Retinal pigment epithelial cell (primary cell): ENCODE data around the gene SLC25A5.
"Not testable (repeated sequence)": the region's sequence is repeated elsewhere in the genome, so short reads cannot be mapped to it uniquely, and the experiment has no call there.

Source experiments
- DNase-seq: peaks from one replicate; pipeline ENCODE4 v3.0.0-alpha.2; 2010; ENCODE audit warnings: low read depth
- H3K4me3 ChIP-seq: 2 replicates; pipeline ENCODE4 v1.5.1; 2011; ENCODE audit warnings: mild to moderate bottlenecking, low read length, control low read depth, moderate library complexity
- TF ChIP-seq, protein P1 (sequence below): conservative IDR thresholded peaks from 2 replicates; pipeline ENCODE4 v1.5.1; 2011; ENCODE audit warnings: low read depth, low read length, control low read depth, inconsistent platforms

Gene SLC25A5

DNA sequence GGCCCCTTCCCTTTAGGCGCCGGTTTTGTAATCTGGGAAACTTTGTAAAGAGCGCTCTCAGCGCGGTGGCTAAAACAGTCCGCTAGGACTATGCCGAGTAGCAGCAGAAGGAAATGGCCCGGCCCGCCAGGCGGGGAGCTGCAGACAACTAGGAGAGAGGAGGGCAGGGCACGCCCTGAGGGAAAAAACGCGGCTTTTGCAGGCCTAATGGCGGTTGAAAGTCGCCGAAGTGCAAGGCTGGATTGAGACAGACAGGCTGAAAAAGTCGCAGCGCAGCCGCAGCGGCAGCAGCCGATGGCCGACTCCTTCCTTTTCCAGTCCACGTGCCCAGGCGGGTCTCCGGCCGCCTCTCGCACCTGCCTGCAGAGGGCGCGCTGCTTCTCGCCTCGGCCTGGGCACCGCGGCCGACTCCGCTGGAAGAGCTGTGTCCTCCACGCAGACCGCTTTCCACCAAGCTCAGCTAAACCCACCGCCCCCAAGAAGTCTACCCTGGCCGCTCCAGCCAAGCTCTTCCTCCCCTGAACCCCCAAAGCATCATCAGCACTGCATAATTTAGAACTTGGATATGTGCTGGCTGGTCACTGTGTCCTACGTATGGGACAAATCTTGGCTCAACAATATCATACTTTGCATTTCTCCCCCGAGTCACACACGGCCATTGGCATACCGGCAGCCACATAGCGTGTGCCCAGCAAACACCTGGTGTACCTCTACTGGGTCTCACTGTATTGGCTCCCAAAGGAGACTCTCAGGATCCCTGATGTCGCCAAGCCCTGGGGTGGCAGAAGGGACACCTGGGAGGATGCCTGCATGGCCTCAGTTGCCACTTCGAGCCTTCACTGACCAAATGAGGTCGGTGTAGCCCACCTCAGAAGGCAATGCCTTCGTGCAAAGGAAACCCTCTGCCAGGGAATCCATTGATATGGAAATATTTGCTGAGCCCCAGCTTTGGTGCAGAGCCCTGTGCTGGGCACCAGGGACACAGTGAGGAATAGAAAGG is 14.5 kb downstream of the SLC25A5 start:
- DNase-seq: no peak
- TF ChIP-seq, protein P1, sequence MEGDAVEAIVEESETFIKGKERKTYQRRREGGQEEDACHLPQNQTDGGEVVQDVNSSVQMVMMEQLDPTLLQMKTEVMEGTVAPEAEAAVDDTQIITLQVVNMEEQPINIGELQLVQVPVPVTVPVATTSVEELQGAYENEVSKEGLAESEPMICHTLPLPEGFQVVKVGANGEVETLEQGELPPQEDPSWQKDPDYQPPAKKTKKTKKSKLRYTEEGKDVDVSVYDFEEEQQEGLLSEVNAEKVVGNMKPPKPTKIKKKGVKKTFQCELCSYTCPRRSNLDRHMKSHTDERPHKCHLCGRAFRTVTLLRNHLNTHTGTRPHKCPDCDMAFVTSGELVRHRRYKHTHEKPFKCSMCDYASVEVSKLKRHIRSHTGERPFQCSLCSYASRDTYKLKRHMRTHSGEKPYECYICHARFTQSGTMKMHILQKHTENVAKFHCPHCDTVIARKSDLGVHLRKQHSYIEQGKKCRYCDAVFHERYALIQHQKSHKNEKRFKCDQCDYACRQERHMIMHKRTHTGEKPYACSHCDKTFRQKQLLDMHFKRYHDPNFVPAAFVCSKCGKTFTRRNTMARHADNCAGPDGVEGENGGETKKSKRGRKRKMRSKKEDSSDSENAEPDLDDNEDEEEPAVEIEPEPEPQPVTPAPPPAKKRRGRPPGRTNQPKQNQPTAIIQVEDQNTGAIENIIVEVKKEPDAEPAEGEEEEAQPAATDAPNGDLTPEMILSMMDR: peak; percentile 60
- H3K4me3 ChIP-seq: peak overlapping the region; percentile 36

DNA sequence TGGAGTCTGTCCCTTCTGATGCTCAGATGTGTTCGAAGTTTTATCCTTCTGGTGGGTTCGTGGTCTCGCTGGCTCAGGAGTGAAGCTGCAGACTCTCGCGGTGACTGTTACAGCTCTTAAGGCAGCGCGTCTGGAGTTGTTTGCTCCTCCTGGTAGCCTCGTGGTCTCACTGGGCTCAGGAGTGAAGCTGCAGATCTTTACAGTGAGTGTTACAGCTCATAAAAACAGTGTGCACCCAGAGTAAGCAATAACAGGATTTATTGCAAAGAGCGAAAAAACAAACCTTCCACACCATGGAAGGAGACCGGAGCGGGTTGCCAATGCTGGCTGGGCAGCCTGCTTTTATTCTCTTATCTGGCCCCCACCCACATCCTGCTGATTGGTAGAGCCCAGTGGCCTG is 18.5 kb downstream of the SLC25A5 start:
- H3K4me3 ChIP-seq: no peak overlapping the region
- DNase-seq: no peak
- TF ChIP-seq, protein P1: no peak

DNA sequence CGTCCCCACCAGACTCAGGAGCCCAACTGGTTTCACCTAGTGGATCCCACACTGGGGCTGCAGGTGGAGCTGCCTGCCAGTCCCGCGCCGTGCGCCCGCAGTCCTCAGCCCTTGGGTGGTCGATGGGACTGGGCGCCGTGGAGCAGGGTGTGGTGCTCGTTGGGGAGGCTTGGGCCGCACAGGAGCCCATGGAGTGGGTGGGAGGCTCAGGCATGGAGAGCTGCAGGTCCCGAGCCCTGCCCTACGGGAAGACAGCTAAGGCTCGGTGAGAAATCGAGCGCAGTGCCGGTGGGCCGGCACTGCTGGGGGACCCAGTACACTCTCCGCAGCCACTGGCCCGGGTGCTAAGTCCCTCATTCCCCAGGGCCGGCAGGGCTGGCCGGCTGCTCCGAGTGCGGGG is 19.5 kb downstream of the SLC25A5 start:
- not testable (repeated sequence) for H3K4me3 ChIP-seq, DNase-seq

DNA sequence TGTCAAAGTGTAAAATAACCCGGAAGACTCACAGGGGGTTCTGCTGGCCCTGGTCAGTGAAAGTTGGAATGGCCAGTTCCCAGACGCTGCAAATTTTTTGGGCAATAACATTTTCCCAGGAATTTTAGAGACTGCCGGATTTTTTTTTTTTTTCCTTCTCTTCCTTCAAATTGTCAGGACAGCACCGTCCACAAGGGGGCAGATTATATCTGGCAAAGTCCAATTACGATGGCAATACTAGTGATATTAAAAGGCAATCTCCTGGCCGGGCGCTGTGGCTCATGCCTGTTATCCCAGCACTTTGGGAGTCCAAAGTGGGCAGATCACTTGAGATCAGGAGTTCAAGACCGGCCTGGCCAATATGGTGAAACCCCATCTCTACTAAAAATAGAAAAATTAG is 20.5 kb downstream of the SLC25A5 start:
- DNase-seq: no peak

DNA sequence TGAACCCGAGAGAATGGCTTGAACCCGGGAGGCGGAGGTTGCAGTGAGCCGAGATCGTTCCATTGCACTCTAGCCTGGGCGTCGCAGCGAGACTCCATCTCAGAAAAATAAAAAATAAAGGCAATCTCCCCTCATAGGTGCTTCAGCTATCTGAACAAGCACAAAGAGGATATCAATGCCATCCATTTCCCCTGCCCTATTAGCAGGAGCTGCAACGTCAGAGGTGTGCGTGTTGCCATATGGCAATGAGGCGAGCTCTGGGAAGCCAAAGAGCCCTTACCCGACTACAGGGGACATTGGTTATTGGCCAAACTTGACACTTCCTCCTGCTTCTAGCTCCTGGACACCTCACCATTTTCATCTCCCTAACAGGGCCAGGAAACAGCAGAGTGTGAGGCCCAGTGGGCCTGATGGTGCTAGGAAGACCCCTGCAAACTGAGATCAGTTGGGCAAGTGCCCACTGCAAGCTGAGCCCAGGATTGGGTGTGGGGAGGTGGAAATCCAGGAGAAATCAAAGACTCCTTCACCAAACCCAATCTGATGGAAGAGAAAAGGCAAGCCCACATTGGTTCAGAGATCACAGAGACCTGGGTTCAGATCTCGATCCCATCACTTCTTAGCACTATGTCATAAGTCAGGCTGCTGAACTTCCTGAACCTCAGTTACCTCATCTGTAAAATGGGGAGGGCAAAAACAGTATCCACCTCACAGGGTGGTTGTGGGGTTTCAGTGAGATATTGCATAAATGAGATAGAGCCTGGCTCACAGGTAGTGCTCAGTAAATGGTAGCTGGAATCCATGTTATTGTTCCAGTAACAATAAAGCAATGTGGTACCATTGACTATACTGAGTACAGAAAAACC is 21.2 kb downstream of the SLC25A5 start:
- TF ChIP-seq, protein P1: no peak
- no peak for DNase-seq
- no peak overlapping the region for H3K4me3 ChIP-seq

More for the DNA sequence above, 20.5 kb downstream of the SLC25A5 start:
- TF ChIP-seq, protein P1: peak; percentile 63
- H3K4me3 ChIP-seq: no peak overlapping the region

DNA sequence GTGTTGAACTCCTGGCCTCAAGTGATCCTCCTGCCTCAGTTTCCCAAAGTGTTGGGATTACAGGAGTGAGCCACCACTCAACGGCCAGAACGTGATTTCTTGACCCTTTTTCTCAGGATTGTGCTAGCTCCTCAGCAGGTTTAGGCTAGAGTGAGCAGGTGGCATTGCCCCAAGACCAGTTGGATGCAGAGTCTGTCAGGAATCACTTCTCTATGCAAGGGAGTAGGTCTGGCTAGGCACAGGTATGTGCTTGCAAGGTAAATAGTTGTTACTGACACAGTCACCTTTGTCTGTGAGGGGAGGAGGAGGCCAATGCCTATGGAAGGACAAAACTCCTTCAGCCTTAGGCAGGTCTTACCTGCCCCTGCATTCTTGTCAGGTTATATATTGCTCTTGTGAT is 24.2 kb downstream of the SLC25A5 start:
- DNase-seq: no peak
- TF ChIP-seq, protein P1: no peak
- H3K4me3 ChIP-seq: no peak overlapping the region

DNA sequence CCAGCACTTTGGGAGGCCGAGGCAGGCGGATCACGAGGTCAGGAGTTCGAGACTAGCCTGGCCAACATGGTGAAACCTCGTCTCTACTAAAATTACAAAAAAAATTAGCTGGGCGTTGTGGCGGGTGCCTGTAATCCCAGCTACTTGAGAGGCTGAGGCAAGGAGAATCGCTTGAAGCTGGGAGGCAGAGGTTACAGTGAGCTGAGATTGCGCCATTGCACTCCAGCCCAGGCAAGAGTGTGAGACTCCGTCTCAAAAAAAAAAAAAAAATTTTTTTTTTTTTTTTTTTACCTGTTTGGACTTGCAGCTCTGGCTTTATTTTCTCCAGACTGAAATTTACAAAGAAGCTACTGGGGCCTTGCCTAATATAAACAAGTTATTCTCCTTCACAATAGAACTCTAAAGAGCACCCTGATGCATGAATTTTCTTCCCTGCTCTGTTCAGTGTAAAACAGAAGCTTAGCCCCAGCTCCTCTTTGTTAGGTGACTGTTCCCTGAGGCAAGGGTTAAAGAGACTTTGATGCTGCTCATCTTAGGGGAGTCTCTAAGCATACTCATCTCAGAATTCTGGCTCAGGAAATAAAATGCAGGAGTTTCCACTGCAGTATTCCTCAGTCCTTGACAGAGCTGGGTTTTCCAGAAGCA is 25.7 kb downstream of the SLC25A5 start:
- DNase-seq, H3K4me3 ChIP-seq: not testable (repeated sequence)
